ENCODE data around the gene ABCC3.

ABCC3 gene

GRCh38 chr17:50627782-50628601 is 6.7 kb upstream of the ABCC3 start:
- peak in 1 of 56 donors; percentile 16 for DNase-seq

GRCh38 chr17:50629902-50630301 is 4.8 kb upstream of the ABCC3 start:
- no peak for DNase-seq

- peak in 2 of 56 donors; percentile 20 to 23 for DNase-seq
These were observed 4.0 kb upstream of the ABCC3 start for GRCh38 chr17:50630524-50631194.

- DNase-seq: peak in 3 of 56 donors; percentile 4 to 34 (median 19)
These were observed 3.3 kb upstream of the ABCC3 start for GRCh38 chr17:50631195-50631907.

DNA sequence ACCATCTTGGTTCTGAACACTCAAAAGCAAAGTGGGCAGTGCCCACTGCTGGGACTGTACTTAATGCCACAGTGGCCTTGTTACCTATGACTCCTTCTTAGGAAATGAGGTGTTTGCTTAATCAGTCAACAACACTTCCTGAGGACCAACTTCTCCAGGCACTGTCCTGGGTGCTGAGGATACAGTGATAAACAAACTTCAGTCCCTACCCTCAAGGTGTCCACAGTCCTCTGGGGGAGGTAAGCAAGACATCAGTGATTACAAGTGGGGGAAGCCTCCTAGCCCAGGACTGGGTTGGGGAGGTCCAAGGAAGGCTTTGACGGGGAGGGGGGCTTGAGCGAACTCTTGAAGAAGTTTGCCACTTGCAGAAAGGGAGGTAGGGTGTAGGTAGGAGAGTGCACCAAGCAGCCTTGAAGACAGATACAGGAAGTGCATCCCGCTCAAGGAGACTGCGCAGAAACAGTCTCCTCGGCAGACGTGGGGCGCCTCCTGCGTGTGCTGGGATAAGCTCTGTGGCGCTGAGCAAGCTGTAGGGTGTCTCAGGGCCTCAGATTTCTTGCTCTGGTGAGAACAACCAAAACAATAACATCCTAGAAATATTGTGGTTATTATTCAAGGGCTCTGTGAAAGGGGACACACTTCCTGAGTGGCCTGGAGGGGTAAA is 2.6 kb upstream of the ABCC3 start:
- no peak for DNase-seq

DNA sequence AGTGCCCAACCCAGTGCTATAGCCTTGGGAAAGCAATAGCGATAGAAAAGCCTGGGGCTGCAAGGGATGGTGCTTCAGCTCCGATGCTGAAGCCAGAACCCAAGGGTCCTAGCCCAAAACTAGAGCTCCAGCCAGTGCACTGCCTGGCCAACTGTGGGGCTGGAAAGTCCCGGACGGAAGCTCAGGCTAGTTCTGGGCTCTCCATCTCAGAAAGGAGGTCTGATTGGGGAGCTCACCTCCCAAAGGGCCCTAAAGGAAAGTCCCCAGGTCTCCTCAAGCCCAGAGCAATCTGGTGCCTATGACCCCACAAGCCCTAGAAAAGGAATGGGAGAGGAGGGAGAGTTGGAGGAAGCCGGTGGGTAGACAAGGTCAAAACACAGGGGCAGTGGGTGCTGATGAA is 2.0 kb upstream of the ABCC3 start:
- no peak for DNase-seq

- DNase-seq: no peak
These were observed 998 bp upstream of the ABCC3 start for GRCh38 chr17:50633683-50634082.

GRCh38 chr17:50634915-50635731 is 442 bp downstream of the ABCC3 start:
- no peak for DNase-seq

GRCh38 chr17:50635732-50635981 is 976 bp downstream of the ABCC3 start:
- no peak for DNase-seq

- no peak for DNase-seq
These were observed 1.5 kb downstream of the ABCC3 start for GRCh38 chr17:50635982-50636803.

GRCh38 chr17:50636804-50637195 is 2.1 kb downstream of the ABCC3 start:
- DNase-seq: no peak

GRCh38 chr17:50637829-50638605 is 3.3 kb downstream of the ABCC3 start:
- DNase-seq: no peak

DNA sequence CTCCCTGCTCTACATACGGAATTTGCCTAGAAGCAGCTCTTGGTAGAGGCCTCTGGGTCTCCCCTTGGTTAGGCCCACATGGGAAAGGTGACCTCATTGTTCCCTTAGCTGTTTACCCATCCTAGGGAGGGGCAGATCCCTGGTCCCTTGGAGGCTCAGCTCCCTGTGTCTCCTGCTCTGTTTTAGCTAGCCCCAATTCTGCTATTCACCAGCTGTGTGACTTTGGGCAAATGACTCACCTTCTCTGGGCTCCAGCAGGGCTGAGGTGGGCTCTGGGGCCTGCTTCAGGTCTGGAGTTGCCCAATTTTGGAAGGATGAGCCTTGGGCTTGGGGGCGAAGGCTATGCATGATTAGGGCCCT is 3.9 kb downstream of the ABCC3 start:
- no peak for DNase-seq

DNA sequence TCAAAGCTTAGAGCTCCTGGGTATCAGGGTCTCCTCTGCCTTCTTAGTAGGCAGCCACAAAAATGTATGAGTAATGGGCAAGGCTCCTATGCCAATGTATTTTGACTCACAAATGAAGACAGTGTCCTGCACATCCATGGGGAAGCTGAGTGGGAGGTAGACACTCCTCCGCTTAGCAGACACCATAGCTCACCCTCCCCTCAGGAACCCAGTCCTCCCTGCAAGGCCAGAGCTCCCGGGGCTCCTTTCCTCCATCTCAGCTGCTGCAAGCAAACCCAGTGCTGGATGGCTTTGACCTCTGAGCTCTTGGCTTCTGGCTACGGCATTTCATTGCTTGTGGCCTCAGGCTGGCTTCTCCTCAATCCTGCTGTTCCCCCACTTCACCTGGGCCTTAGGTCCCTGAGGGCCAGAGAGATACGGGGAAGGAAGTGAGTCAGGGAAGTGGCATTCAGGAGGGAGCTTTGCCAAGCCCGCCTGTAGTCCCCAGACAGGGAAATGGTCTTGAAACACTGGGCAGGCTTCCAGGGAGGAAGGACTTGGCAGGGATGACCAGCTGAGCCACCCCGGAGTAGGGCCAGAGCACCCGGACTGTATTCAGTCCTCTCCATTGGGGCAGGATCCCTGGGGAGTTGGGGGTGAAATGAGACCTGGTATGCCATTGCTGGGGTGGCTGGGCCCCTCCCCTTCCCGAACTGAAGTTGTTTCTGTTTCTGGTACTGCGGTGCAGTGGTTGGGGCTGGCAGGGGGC is 4.5 kb downstream of the ABCC3 start:
- DNase-seq: peak in 43 of 56 donors; percentile 15 to 78 (median 41)

- DNase-seq: peak in 2 of 56 donors; percentile 20 to 40
These were observed 6.1 kb downstream of the ABCC3 start for GRCh38 chr17:50640686-50641351.

DNA sequence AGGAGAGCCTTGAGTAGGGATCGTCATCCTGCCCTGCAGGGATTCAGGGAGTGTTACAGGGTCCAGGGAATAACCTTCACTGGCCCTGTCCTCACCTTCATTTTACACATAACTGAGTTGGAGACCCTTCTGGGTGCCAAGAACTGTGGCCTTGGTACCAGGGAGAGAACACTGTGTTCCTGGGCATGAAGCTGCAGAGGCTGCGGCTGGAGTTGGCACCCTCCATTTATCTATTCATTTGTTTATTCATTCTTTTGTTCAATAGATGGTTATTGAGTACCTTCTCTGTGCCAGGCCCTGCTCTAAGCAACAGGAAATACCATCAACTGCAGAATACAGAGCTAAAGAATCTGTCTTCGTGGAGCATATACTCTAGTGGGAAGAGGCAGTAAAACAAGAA is 6.7 kb downstream of the ABCC3 start:
- no peak for DNase-seq

DNA sequence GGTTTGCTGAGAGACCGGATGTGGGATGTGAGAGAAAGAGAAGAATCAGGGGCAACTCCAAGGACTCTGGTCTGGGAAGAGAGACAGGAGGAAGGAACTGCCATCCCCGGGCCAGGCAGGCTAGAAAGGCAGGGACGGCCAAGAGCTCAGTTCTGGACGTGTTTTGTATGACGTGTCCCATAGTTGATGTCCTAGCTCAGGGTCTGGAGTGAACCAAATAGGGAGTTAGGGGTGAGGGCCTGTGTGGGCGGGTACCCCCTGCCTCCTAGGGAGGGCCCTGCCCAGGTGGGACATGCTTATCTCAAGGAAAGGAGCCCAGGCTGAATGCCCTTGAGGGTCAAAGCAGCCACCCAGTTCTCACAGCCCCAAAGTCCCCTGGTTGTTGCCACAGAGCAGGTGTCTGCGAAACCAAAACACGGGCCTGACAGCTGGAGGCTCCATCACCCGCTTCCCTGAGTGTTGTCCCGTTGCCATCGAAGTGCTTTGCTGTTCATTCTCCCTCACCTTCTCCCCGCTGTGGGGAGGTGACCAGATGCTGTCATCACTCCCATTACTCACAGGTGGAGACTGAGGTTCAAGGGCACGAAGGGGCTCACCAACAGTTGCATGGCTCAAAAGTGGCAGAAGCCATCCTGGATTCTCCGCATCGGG is 7.5 kb downstream of the ABCC3 start:
- DNase-seq: no peak

Measured in amygdala (tissue), 56 donors.